Neural progenitor cell (in vitro differentiated cells): ENCODE results near the gene KIF26A.

Experiments
- EZH2 ChIP-seq: fragments of 200-600 bp; sonication (generic); IDR thresholded peaks from 2 replicates; pipeline ENCODE4 v1.6.1; 2017; ENCODE audit warnings: antibody characterized with exemption, mild to moderate bottlenecking, moderate library complexity
- TF ChIP-seq, protein P1 (sequence below): fragments of 200-600 bp; sonication (generic); IDR thresholded peaks from 2 replicates; pipeline ENCODE4 v1.5.1; 2017; ENCODE audit warnings: antibody characterized with exemption, mild to moderate bottlenecking

DNA sequence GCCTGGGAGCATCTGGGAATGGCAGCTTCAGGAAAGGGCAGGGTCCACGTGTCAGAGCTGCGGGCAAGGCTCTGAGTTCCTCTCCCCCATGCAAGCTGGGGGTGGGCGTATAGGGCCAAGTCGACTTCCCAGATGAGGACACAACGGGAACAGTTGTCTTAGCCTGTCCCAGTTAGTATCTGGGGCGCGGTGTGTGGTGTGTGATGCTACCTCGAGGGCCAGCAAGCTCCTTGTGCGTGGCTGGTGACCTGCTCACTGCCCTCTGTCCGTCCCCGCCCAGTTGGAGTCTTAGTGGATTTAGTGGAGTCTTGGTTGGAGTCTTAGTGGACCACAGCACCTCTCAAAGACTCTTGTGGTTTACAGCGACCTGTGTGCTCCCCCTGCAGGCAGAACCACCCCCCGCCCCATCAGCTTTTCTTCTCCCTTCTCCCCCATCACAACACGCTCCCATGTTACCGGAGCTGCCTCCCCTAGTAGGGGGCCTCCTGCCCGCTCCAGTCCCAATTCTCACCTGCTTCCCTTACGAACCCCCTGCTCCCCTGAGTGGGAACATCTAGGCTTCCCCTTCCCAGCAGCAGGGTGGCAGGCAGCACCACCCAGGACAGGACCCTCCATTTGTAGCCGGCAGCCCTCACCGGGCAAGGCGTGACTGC is 44.2 kb upstream of the KIF26A start:
- TF ChIP-seq, protein P1, sequence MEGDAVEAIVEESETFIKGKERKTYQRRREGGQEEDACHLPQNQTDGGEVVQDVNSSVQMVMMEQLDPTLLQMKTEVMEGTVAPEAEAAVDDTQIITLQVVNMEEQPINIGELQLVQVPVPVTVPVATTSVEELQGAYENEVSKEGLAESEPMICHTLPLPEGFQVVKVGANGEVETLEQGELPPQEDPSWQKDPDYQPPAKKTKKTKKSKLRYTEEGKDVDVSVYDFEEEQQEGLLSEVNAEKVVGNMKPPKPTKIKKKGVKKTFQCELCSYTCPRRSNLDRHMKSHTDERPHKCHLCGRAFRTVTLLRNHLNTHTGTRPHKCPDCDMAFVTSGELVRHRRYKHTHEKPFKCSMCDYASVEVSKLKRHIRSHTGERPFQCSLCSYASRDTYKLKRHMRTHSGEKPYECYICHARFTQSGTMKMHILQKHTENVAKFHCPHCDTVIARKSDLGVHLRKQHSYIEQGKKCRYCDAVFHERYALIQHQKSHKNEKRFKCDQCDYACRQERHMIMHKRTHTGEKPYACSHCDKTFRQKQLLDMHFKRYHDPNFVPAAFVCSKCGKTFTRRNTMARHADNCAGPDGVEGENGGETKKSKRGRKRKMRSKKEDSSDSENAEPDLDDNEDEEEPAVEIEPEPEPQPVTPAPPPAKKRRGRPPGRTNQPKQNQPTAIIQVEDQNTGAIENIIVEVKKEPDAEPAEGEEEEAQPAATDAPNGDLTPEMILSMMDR = no peak
- no peak for TF ChIP-seq EZH2
